ENCODE results near the gene SLC25A11. TPM values are rescaled to one million over a fixed set of nuclear protein-coding genes. Genes with fewer than 3 reads are reported as not detected.

SLC25A11 gene
- total RNA-seq, 1 experiment from 2014 or later = 40.1 TPM

- peak in 1 of 2 experiments; percentile 43 for DNase-seq
- Mint-ChIP-seq H3K4me1 (ENCODE audit: low read depth, unreplicated experiment) (no peaks in the 10 kb centered on the region), H3K27ac (ENCODE audit: unreplicated experiment) (no peak overlapping the region), H3K4me3 (ENCODE audit: unreplicated experiment) (no peak overlapping the region), H3K36me3 (ENCODE audit: insufficient read depth, unreplicated experiment) (peaks cover 28% of the 10 kb centered on the region), H3K27me3 (ENCODE audit: insufficient read depth, unreplicated experiment) (no peaks in the 10 kb centered on the region), H3K9me3 (ENCODE audit: unreplicated experiment) (no peaks in the 10 kb centered on the region)
- intact Hi-C loops (cut with micrococcal nuclease; ENCODE audit: unreplicated experiment) = no loop called here
- Histone ChIP-seq H3K9me3 (no peaks in the 10 kb centered on the region), H3K4me1 (peaks cover 4% of the 10 kb centered on the region; the same call in 1 of the 2 replicates), H3K27me3 (replicated peaks; ENCODE audit: control insufficient read depth, insufficient read depth, low read length) (no peaks in the 10 kb centered on the region), H3K36me3 (ENCODE audit: control insufficient read depth, insufficient read depth, low read length) (no peaks in the 10 kb centered on the region), H3K4me3 (ENCODE audit: low read depth, low read length) (peak overlapping the region; percentile 62)
- POLR2A ChIA-PET = interaction anchor here (0.9 to 1.7 kb wide), 2 partner anchors 29 kb away, joined by 4 read pairs; partner anchors contain the start of genes KIF1C, RNF167 and SLC25A11
- CTCF ChIA-PET = no interaction called here
- no peak for TF ChIP-seq CTCF (IDR thresholded peaks at IDR 0.05; ENCODE audit: insufficient read depth in 1 of 2, low read depth in 1 of 2, low read length in 1 of 2, severe bottlenecking in 1 of 2, unreplicated experiment in 1 of 2)
- BruUV-seq (replicated peaks) = no TSS peak
These were observed 29.3 kb upstream of the SLC25A11 start for GRCh38 chr17:4969047-4969550.

GRCh38 chr17:4968486-4969046 lies 28.7 kb upstream of the SLC25A11 start:
- DNase-seq = peak in 1 of 2 experiments; percentile 22
- no peaks in the 10 kb centered on the region for H3K36me3 ChIP-seq (ENCODE audit: control insufficient read depth, insufficient read depth, low read length)
- Mint-ChIP-seq H3K27ac (ENCODE audit: unreplicated experiment) (no peak overlapping the region), H3K27me3 (ENCODE audit: insufficient read depth, unreplicated experiment) (no peaks in the 10 kb centered on the region), H3K36me3 (ENCODE audit: insufficient read depth, unreplicated experiment) (peaks cover 28% of the 10 kb centered on the region), H3K4me1 (ENCODE audit: low read depth, unreplicated experiment) (no peaks in the 10 kb centered on the region), H3K4me3 (ENCODE audit: unreplicated experiment) (no peak overlapping the region), H3K9me3 (ENCODE audit: unreplicated experiment) (no peaks in the 10 kb centered on the region)
- ChIA-PET CTCF (no interaction called here), POLR2A (interaction anchor here (0.9 to 3.0 kb wide), 3 partner anchors 29 kb away, joined by 4 to 54 read pairs (median 4); partner anchors contain the start of genes KIF1C, RNF167 and SLC25A11)
- no peak for TF ChIP-seq CTCF (IDR thresholded peaks at IDR 0.05; ENCODE audit: insufficient read depth in 1 of 2, low read depth in 1 of 2, low read length in 1 of 2, severe bottlenecking in 1 of 2, unreplicated experiment in 1 of 2)
- intact Hi-C loops (cut with micrococcal nuclease; ENCODE audit: unreplicated experiment) = no loop called here
- no peaks in the 10 kb centered on the region for H3K9me3 ChIP-seq
- H3K4me3 ChIP-seq (ENCODE audit: low read depth, low read length) = peak overlapping the region; percentile 62
- TSS peak; percentile 27 for BruUV-seq (replicated peaks)
- H3K4me1 ChIP-seq = peaks cover 4% of the 10 kb centered on the region; the same call in 1 of the 2 replicates
- no peaks in the 10 kb centered on the region for H3K27me3 ChIP-seq (replicated peaks; ENCODE audit: control insufficient read depth, insufficient read depth, low read length)

DNA sequence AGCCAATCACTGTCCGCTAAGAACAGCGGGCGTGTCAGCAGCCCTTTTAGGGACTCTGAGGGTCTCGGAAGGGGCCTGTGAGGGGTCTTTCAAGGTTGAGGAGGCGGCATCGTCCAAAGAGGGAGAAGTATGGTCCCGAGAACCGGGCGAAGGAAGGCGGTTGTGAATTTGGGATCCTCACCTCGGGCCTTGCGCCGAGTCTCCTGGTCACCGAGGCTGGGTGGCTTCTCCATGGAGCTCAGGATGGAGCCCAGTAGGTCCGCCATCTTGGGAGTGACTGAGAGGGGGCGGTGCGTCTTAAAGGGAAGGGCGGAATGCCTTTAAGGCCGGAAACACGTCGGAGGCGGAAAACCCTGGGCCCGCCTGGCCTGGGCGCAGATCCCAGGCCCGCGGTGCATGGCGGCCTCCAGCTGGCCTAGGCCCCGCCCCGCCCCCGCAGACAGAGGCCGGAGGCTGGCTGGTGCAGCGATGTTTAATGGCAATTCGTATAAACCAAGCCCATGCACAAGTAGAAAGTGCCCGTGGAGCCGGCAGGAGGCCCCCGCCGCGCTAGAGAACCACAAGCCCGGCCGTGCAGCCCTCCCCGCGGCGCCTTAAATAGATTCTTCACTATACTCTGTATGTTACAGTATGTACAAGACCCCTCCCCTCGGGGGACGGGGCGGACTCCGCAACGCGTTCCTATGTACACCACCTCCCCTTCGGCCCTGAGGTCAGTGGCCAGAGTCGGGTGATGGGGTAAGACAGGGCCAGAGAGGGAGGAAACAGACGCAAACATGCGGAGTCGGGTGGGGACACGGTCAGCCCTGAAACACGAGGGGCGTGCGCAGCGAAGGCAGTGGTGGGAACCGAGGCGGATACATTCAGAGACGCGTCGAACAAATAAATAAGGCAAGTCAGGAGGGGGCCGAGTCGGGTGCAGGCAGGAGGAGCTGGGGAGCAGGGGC lies 28.0 kb upstream of the SLC25A11 start, which contains the start of gene SPAG7:
SPAG7 (minus strand) TSS at position 279 of the 947 bp plus-strand sequence; CDS start at position 266, 13 bp downstream.
- Mint-ChIP-seq H3K36me3 (ENCODE audit: insufficient read depth, unreplicated experiment) (peaks cover 23% of the 10 kb centered on the region), H3K4me3 (ENCODE audit: unreplicated experiment) (no peak within 1 kb of the TSS), H3K4me1 (ENCODE audit: low read depth, unreplicated experiment) (no peaks in the 10 kb centered on the region), H3K9me3 (ENCODE audit: unreplicated experiment) (no peaks in the 10 kb centered on the region), H3K27ac (ENCODE audit: unreplicated experiment) (no peak within 1 kb of the TSS), H3K27me3 (ENCODE audit: insufficient read depth, unreplicated experiment) (no peaks in the 10 kb centered on the region)
- peak; percentile 85 to 90 for DNase-seq
- H3K9me3 ChIP-seq = no peaks in the 10 kb centered on the region
- intact Hi-C loops (cut with micrococcal nuclease; ENCODE audit: unreplicated experiment) = loop anchor here (1.0 to 2.0 kb wide), 2 partner anchors 19 to 27 kb away; partner anchors contain the start of genes RNF167 and SLC25A11
- H3K4me3 ChIP-seq (ENCODE audit: low read depth, low read length) = peak within 1 kb of the TSS; percentile 68
- BruUV-seq (replicated peaks) = no TSS peak
- TF ChIP-seq CTCF (IDR thresholded peaks at IDR 0.05; ENCODE audit: insufficient read depth in 1 of 2, low read depth in 1 of 2, low read length in 1 of 2, severe bottlenecking in 1 of 2, unreplicated experiment in 1 of 2) = no peak
- ChIA-PET CTCF (interaction anchor here (0.6 to 2.0 kb wide), 9 partner anchors 16 to 258 kb away, joined by 3 to 13 read pairs (median 5); partner anchors contain the start of genes CAMTA2, RNF167 and SLC25A11), POLR2A (interaction anchor here (0.9 to 3.0 kb wide), 9 partner anchors 17 to 142 kb away, joined by 3 to 54 read pairs (median 9); partner anchors contain the start of genes ENO3, INCA1, KIF1C and PFN1)
- H3K27me3 ChIP-seq (replicated peaks; ENCODE audit: control insufficient read depth, insufficient read depth, low read length) = no peaks in the 10 kb centered on the region
- H3K36me3 ChIP-seq (ENCODE audit: control insufficient read depth, insufficient read depth, low read length) = no peaks in the 10 kb centered on the region
- peaks cover 4% of the 10 kb centered on the region; the same call in 1 of the 2 replicates for H3K4me1 ChIP-seq
